Glutamatergic neuron (in vitro differentiated cells): ENCODE data around the gene BNIP5. TPM values are rescaled to one million over a fixed set of nuclear protein-coding genes. Genes with fewer than 3 reads are reported as not detected.

Experiments
- DNase-seq: peaks from one replicate; pipeline ENCODE4 v3.0.0; 2022
- H3K27ac Mint-ChIP-seq: one replicate; pipeline ENCODE4 v1.8.0; 2020; ENCODE audit warnings: mild to moderate bottlenecking, mixed read lengths, inconsistent platforms; ENCODE audit not compliant: unreplicated experiment
- H3K27me3 Mint-ChIP-seq: one replicate; pipeline ENCODE4 v1.8.0; 2020; ENCODE audit warnings: mild to moderate bottlenecking, moderate library complexity, mixed read lengths, inconsistent platforms; ENCODE audit not compliant: unreplicated experiment
- H3K36me3 Mint-ChIP-seq: one replicate; pipeline ENCODE4 v1.8.0; 2020; ENCODE audit warnings: mild to moderate bottlenecking, mixed read lengths, inconsistent platforms; ENCODE audit not compliant: unreplicated experiment
- H3K4me1 Mint-ChIP-seq: one replicate; pipeline ENCODE4 v1.8.0; 2020; ENCODE audit warnings: mild to moderate bottlenecking, low read depth, mixed read lengths, inconsistent platforms; ENCODE audit not compliant: unreplicated experiment
- H3K4me3 Mint-ChIP-seq: one replicate; pipeline ENCODE4 v1.8.0; 2020; ENCODE audit warnings: mild to moderate bottlenecking, mixed read lengths, inconsistent platforms; ENCODE audit not compliant: unreplicated experiment
- H3K9me3 Mint-ChIP-seq: one replicate; pipeline ENCODE4 v1.8.0; 2020; ENCODE audit warnings: mild to moderate bottlenecking, moderate library complexity, mixed read lengths, inconsistent platforms; ENCODE audit not compliant: unreplicated experiment
- total RNA-seq: library from RNA; stranded (reverse); fragmentation: NEBNext Ultra II Directional; extraction: Animal tissue kit (Norgen Biotek cat#: 25700); gene quantifications from one replicate; pipeline ENCODE4 v1.2.1, GENCODE V29; 2021; ENCODE audit not compliant: unreplicated experiment
- TF ChIP-seq, protein P1 (sequence below): fragments of 200-600 bp; sonication (generic); IDR thresholded peaks from one replicate; pipeline ENCODE4 v1.5.0; 2021; ENCODE audit not compliant: partially characterized antibody, unreplicated experiment

The BNIP5 gene
- total RNA-seq, 1 donor from 2014 or later, result not detected

DNA sequence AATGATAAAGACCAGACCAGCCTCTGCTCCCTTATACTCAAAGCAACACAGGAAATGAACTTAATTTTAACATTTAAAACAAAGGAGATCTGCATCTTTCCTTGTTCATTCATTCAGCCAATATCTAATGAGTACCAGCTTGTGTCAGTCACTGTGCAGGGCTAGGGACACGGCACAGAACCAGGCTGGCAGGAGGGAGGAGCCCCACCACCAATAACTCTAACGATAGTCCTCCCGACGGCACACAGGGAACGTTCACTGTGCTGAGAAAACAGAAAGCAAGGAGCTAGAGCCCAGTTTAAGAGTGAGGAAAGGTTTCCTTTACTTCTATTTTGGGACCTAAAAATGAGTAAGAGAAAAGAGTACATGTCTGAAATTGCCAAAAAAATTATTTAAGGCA, 40.9 kb upstream of the BNIP5 start:
- Mint-ChIP-seq H3K27me3 (no peaks in the 10 kb centered on the region), H3K27ac (no peak overlapping the region), H3K36me3 (no peaks in the 10 kb centered on the region), H3K4me1 (peaks cover 3% of the 10 kb centered on the region), H3K9me3 (peaks cover 2% of the 10 kb centered on the region), H3K4me3 (no peak overlapping the region)
- TF ChIP-seq, protein P1, sequence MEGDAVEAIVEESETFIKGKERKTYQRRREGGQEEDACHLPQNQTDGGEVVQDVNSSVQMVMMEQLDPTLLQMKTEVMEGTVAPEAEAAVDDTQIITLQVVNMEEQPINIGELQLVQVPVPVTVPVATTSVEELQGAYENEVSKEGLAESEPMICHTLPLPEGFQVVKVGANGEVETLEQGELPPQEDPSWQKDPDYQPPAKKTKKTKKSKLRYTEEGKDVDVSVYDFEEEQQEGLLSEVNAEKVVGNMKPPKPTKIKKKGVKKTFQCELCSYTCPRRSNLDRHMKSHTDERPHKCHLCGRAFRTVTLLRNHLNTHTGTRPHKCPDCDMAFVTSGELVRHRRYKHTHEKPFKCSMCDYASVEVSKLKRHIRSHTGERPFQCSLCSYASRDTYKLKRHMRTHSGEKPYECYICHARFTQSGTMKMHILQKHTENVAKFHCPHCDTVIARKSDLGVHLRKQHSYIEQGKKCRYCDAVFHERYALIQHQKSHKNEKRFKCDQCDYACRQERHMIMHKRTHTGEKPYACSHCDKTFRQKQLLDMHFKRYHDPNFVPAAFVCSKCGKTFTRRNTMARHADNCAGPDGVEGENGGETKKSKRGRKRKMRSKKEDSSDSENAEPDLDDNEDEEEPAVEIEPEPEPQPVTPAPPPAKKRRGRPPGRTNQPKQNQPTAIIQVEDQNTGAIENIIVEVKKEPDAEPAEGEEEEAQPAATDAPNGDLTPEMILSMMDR, result no peak
- DNase-seq, result no peak

DNA sequence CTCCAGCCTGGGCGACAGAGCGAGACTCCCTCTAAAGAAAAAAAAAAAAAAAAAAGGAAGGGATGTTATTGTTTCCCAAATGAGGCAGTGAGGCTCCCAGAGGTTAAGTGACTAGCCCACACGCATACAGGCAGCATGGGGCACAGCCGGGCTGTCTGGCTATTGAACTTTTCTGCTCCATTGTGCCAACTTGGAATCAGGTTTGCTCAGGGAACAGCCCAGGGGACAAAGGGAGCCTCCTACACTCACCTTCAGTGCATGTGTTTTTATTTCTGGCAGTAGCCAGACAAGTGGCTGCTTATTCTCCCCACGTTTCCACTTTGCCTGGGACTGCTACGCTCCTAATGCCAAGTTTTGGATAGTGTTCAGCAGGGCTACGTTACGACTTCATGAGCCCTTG, 40.1 kb upstream of the BNIP5 start:
- DNase-seq, result no peak
- H3K4me3 Mint-ChIP-seq, result no peak overlapping the region
- TF ChIP-seq, protein P1, result no peak
- H3K4me1 Mint-ChIP-seq, result peaks cover 2% of the 10 kb centered on the region
- H3K36me3 Mint-ChIP-seq, result no peaks in the 10 kb centered on the region
- no peak overlapping the region for H3K27ac Mint-ChIP-seq
- peaks cover 1% of the 10 kb centered on the region for H3K9me3 Mint-ChIP-seq
- peaks cover 2% of the 10 kb centered on the region for H3K27me3 Mint-ChIP-seq

DNA sequence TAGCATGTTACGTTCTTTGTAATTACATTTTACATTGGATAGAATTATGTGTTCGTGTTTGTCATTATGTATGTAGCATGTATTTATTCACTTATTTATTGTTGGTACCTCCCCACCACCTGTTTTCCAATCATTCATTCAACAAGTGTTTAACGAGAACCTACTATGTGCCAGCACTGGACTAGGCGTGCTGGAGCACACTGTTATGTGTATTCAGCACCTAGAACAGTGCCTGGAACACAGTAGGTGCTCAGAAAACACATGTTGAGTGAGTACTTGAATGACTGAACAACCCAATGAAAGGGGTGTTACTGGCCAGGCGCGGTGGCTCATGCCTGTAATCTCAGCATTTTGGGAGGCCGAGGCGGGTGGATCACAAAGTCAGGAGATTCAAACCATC, 39.5 kb upstream of the BNIP5 start:
- DNase-seq, result no peak
- Mint-ChIP-seq H3K4me1 (peaks cover 2% of the 10 kb centered on the region), H3K9me3 (peaks cover 1% of the 10 kb centered on the region), H3K27ac (no peak overlapping the region), H3K4me3 (no peak overlapping the region), H3K27me3 (peaks cover 2% of the 10 kb centered on the region), H3K36me3 (no peaks in the 10 kb centered on the region)
- TF ChIP-seq, protein P1, result no peak

DNA sequence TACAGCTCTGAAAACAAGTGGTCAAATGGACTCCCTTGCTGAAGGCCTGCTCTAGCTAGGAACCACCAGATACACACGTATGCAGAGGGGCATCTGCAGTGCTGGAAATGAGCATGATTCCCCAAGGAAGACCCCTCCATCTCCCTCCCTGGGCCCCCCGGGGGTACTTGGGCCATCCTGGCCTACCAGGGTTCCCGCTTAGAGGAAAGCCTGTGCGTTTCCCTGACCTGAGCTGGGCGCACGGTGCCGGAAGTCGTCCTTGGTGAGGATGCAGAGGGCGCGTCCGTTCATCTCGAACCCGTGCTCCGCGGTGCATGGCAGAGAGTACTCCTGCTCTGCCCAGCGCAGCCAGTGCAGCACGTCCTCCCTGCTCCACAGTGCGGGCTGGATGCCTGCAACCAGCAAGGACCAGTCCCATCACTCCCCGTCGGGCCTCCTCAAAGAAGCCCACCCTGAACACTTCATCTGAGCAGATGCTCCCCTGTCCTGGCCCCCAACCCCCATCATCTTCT, 39.0 kb upstream of the BNIP5 start:
- Mint-ChIP-seq H3K4me3 (no peak overlapping the region), H3K27me3 (peaks cover 2% of the 10 kb centered on the region), H3K36me3 (no peaks in the 10 kb centered on the region), H3K4me1 (peaks cover 2% of the 10 kb centered on the region), H3K9me3 (peaks cover 1% of the 10 kb centered on the region), H3K27ac (no peak overlapping the region)
- TF ChIP-seq, protein P1, result no peak
- no peak for DNase-seq

DNA sequence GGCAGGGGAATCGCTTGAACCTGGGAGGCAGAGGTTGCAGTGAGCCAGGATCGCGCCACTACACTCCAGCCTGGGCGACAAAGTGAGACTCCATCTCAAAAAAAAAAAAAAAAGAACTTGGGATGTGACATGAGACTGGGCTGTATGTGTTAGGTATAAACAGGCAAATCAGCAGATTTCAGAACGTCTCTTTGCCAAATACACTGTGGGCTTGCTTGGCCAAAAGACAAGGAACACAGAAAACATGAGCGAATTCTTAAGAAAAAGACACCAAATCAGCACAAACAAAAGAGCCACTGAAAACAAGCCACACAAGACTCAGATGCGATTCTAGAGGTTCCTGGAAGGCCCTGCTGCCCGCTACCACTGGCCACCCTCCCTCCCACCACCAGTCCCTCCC, 38.3 kb upstream of the BNIP5 start:
- Mint-ChIP-seq H3K4me1 (peaks cover 2% of the 10 kb centered on the region), H3K27ac (no peak overlapping the region), H3K9me3 (peaks cover 1% of the 10 kb centered on the region), H3K27me3 (peaks cover 2% of the 10 kb centered on the region), H3K4me3 (no peak overlapping the region), H3K36me3 (no peaks in the 10 kb centered on the region)
- no peak for DNase-seq
- TF ChIP-seq, protein P1, result no peak
